CD14-positive monocyte (primary cell): Measurements from ENCODE around the gene METTL21A. TPM values are rescaled to one million over a fixed set of nuclear protein-coding genes. Genes with fewer than 3 reads are reported as not detected.

ENCODE experiments used
- DNase-seq, 3 donors: peaks; one replicate each; pipeline ENCODE4 v3.0.0-alpha.2; 2011 to 2022
- H2AFZ ChIP-seq: 2 replicates; pipeline ENCODE4 v1.6.0; 2012; ENCODE audit warnings: mild to moderate bottlenecking, low read depth, low read length, inconsistent platforms; ENCODE audit not compliant: insufficient read depth, poor library complexity, severe bottlenecking
- H3K27ac ChIP-seq, 2 donors: 1 replicate in 1 of 2; 2 replicates in 1 of 2; pipeline ENCODE4 v1.5.1; 2012 to 2013; ENCODE audit warnings: low read length in 2 of 2, control low read depth in 1 of 2, inconsistent platforms in 1 of 2, low read depth in 1 of 2, mild to moderate bottlenecking in 1 of 2
- H3K27me3 ChIP-seq, 2 donors: one replicate each; pipeline versions ENCODE4 v1.6.0 to v1.6.1; 2011 to 2013; ENCODE audit warnings: low read length in 2 of 2; ENCODE audit not compliant: control insufficient read depth in 2 of 2, insufficient read depth in 2 of 2
- H3K36me3 ChIP-seq, 2 donors: replicated peaks in 1 of 2; 1 replicate in 1 of 2; 2 replicates in 1 of 2; pipeline versions ENCODE4 v1.5.1 to v1.6.1; 2012 to 2013; ENCODE audit warnings: low read length in 2 of 2, control low read depth in 1 of 2, inconsistent platforms in 1 of 2, mild to moderate bottlenecking in 1 of 2; ENCODE audit not compliant: insufficient read depth in 2 of 2, control insufficient read depth in 1 of 2
- H3K4me1 ChIP-seq, 2 donors: 1 replicate in 1 of 2; 2 replicates in 1 of 2; pipeline versions ENCODE4 v1.5.1 to v1.6.1; 2012 to 2013; ENCODE audit warnings: low read length in 2 of 2, control low read depth in 1 of 2, inconsistent platforms in 1 of 2, mild to moderate bottlenecking in 1 of 2, moderate library complexity in 1 of 2; ENCODE audit not compliant: insufficient read depth in 2 of 2, control insufficient read depth in 1 of 2
- H3K4me2 ChIP-seq: replicated peaks from 2 replicates; pipeline ENCODE3; 2012; ENCODE audit warnings: low read length, moderate library complexity, mild to moderate bottlenecking; ENCODE audit not compliant: poor library complexity, severe bottlenecking; ENCODE audit errors: extremely low read depth
- H3K4me3 ChIP-seq, 3 experiments: fragments of 200-600 bp in 1 of 3; sonication (generic) in 1 of 3; replicated peaks in 1 of 3; 1 replicate in 2 of 3; 2 replicates in 1 of 3; pipeline ENCODE4 v1.5.1; 2011 to 2013; ENCODE audit warnings: low read length in 3 of 3, mild to moderate bottlenecking in 3 of 3, control low read depth in 2 of 3, low read depth in 2 of 3, inconsistent platforms in 1 of 3, moderate library complexity in 1 of 3
- H3K79me2 ChIP-seq: 2 replicates; pipeline ENCODE4 v1.6.0; 2012; ENCODE audit warnings: mild to moderate bottlenecking, control low read depth, inconsistent platforms, low read length, moderate library complexity; ENCODE audit not compliant: insufficient read depth
- H3K9ac ChIP-seq: 2 replicates; pipeline ENCODE4 v1.6.0; 2017; ENCODE audit warnings: low read length, mild to moderate bottlenecking; ENCODE audit not compliant: insufficient read depth, poor library complexity, severe bottlenecking
- H3K9me3 ChIP-seq, 2 donors: replicated peaks in 1 of 2; 1 replicate in 1 of 2; 2 replicates in 1 of 2; pipeline versions ENCODE4 v1.5.1 to v1.6.1; 2012 to 2013; ENCODE audit warnings: low read length in 2 of 2, control low read depth in 1 of 2; ENCODE audit not compliant: control insufficient read depth in 1 of 2, insufficient read depth in 1 of 2
- H4K20me1 ChIP-seq: 2 replicates; pipeline ENCODE4 v1.6.0; 2012; ENCODE audit warnings: mild to moderate bottlenecking, low read length, control low read depth, moderate library complexity; ENCODE audit not compliant: insufficient read depth
- H3K27ac Mint-ChIP-seq, 7 donors: one replicate each; pipeline ENCODE4 v1.8.0; 2020; ENCODE audit warnings: mild to moderate bottlenecking in 7 of 7, mixed read lengths in 7 of 7, moderate library complexity in 6 of 7, inconsistent platforms in 2 of 7
- H3K27me3 Mint-ChIP-seq, 3 donors: one replicate each; pipeline ENCODE4 v1.8.0; 2021 to 2022; ENCODE audit warnings: low read depth in 3 of 3, mild to moderate bottlenecking in 3 of 3, mixed read lengths in 3 of 3, moderate library complexity in 3 of 3, inconsistent platforms in 1 of 3
- H3K36me3 Mint-ChIP-seq, 2 donors: one replicate each; pipeline ENCODE4 v1.8.0; 2020; ENCODE audit warnings: mixed read lengths in 2 of 2, inconsistent platforms in 1 of 2, mild to moderate bottlenecking in 1 of 2
- H3K4me1 Mint-ChIP-seq: one replicate; pipeline ENCODE4 v1.8.0; 2020; ENCODE audit warnings: mild to moderate bottlenecking, mixed read lengths
- H3K4me3 Mint-ChIP-seq, 2 donors: one replicate each; pipeline ENCODE4 v1.8.0; 2020; ENCODE audit warnings: mild to moderate bottlenecking in 2 of 2, mixed read lengths in 2 of 2, moderate library complexity in 1 of 2
- H3K9me3 Mint-ChIP-seq, 7 donors: one replicate each; pipeline ENCODE4 v1.8.0; 2020 to 2022; ENCODE audit warnings: mixed read lengths in 7 of 7, mild to moderate bottlenecking in 6 of 7, moderate library complexity in 6 of 7, inconsistent platforms in 2 of 7
- WGBS: methylation state at CpG from one replicate; pipeline ENCODE4 v1.1.5; 2013; ENCODE audit warnings: missing lambda C conversion rate; ENCODE audit not compliant: insufficient coverage; 5-methylcytosine and 5-hydroxymethylcytosine counted together
- intact Hi-C, 2 donors: fragments of 100-400 bp; cut with micrococcal nuclease; formaldehyde crosslinking; loops; one replicate each; pipeline versions ENCODE4 v1.15.0 to v1.15.1; 2023
- polyA plus RNA-seq, 3 donors: library from polyadenylated mRNA; depleted of rRNA in 1 of 3; unstranded in 2 of 3; stranded (reverse) in 1 of 3; fragments of 300-500 nt in 2 of 3; fragments of >200 nt in 1 of 3; fragmentation: Illumina TruSeq in 2 of 3; gene quantifications; 1 replicate in 2 of 3; 2 replicates in 1 of 3; pipeline ENCODE4 v1.2.3, GENCODE V29; 2012 to 2021
- TF ChIP-seq, protein P1 (sequence below): fragments of 200-600 bp; IDR thresholded peaks from one replicate; pipeline ENCODE4 v1.8.0; 2022; ENCODE audit warnings: antibody characterized with exemption, mild to moderate bottlenecking

Gene METTL21A
- polyA plus RNA-seq, 3 donors = 13.5 to 47.0 (median 44.7) TPM

GRCh38 chr2:207674266-207674774, 49.1 kb upstream of the METTL21A start:
- Histone ChIP-seq H3K4me3 (no peak overlapping the region), H3K27ac (no peak overlapping the region), H3K27me3 (no peaks in the 10 kb centered on the region), H4K20me1 (no peaks in the 10 kb centered on the region), H3K4me1 (no peaks in the 10 kb centered on the region), H3K4me2 (no peak overlapping the region), H2AFZ (no peak overlapping the region), H3K36me3 (no peaks in the 10 kb centered on the region), H3K9me3 (no peaks in the 10 kb centered on the region), H3K79me2 (no peaks in the 10 kb centered on the region), H3K9ac (no peak overlapping the region)
- no peaks in the 10 kb centered on the region for H3K27me3 Mint-ChIP-seq
- peaks cover 3% of the 10 kb centered on the region for H3K4me1 Mint-ChIP-seq
- no peak for DNase-seq
- H3K4me3 Mint-ChIP-seq = no peak overlapping the region
- no peaks in the 10 kb centered on the region for H3K36me3 Mint-ChIP-seq
- intact Hi-C loops = no loop called here
- H3K27ac Mint-ChIP-seq = no peak overlapping the region
- no peaks in the 10 kb centered on the region for H3K9me3 Mint-ChIP-seq
- TF ChIP-seq, protein P1, sequence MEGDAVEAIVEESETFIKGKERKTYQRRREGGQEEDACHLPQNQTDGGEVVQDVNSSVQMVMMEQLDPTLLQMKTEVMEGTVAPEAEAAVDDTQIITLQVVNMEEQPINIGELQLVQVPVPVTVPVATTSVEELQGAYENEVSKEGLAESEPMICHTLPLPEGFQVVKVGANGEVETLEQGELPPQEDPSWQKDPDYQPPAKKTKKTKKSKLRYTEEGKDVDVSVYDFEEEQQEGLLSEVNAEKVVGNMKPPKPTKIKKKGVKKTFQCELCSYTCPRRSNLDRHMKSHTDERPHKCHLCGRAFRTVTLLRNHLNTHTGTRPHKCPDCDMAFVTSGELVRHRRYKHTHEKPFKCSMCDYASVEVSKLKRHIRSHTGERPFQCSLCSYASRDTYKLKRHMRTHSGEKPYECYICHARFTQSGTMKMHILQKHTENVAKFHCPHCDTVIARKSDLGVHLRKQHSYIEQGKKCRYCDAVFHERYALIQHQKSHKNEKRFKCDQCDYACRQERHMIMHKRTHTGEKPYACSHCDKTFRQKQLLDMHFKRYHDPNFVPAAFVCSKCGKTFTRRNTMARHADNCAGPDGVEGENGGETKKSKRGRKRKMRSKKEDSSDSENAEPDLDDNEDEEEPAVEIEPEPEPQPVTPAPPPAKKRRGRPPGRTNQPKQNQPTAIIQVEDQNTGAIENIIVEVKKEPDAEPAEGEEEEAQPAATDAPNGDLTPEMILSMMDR = no peak

GRCh38 chr2:207673431-207673830, 48.2 kb upstream of the METTL21A start:
- H3K27ac Mint-ChIP-seq = no peak overlapping the region
- no peaks in the 10 kb centered on the region for H4K20me1 ChIP-seq
- H3K79me2 ChIP-seq = no peaks in the 10 kb centered on the region
- no peak overlapping the region for H3K27ac ChIP-seq
- no peaks in the 10 kb centered on the region for H3K36me3 ChIP-seq
- peaks cover 0 to 1% (median 0%) of the 10 kb centered on the region in 3 donors for H3K27me3 Mint-ChIP-seq
- intact Hi-C loops = no loop called here
- no peak overlapping the region for H3K4me2 ChIP-seq
- no peak overlapping the region for H3K9ac ChIP-seq
- no peaks in the 10 kb centered on the region for H3K9me3 ChIP-seq
- H2AFZ ChIP-seq = no peak overlapping the region
- no peaks in the 10 kb centered on the region for H3K36me3 Mint-ChIP-seq
- peaks cover 5% of the 10 kb centered on the region for H3K4me1 Mint-ChIP-seq
- H3K4me1 ChIP-seq = no peaks in the 10 kb centered on the region
- no peak overlapping the region for H3K4me3 ChIP-seq
- H3K27me3 ChIP-seq = no peaks in the 10 kb centered on the region
- H3K9me3 Mint-ChIP-seq = no peaks in the 10 kb centered on the region
- TF ChIP-seq, protein P1 = no peak
- no peak overlapping the region for H3K4me3 Mint-ChIP-seq
- WGBS = no CpG with 5 or more reads among the region's 2 CpGs
- no peak for DNase-seq
